Psoas muscle (tissue), 8 donors: ENCODE data around the gene KRT14. TPM values are rescaled to one million over a fixed set of nuclear protein-coding genes. Genes with fewer than 3 reads are reported as not detected.

Experiments
- ATAC-seq, 4 donors: fragments of 200-7000 bp; cut with Tn5 transposase; one replicate each; pipeline ENCODE4 v1.9.1; 2020; ENCODE audit warnings: moderate library complexity in 3 of 4, mild to moderate bottlenecking in 2 of 4
- DNase-seq, 2 donors: peaks; one replicate each; pipeline ENCODE4 v3.0.0-alpha.2; 2020
- H3K27ac ChIP-seq: fragments of 200-600 bp; one replicate; pipeline ENCODE4 v1.8.0; 2022
- H3K27me3 ChIP-seq, 3 donors: fragments of 200-600 bp in 1 of 3; one replicate each; pipeline versions ENCODE4 v1.6.1 to v1.8.0; 2013 to 2022; ENCODE audit warnings: low read length in 2 of 3, mild to moderate bottlenecking in 2 of 3, moderate library complexity in 1 of 3; ENCODE audit not compliant: insufficient read depth in 3 of 3
- H3K36me3 ChIP-seq, 2 donors: fragments of 200-600 bp in 1 of 2; one replicate each; pipeline versions ENCODE4 v1.6.1 to v1.8.0; 2013 to 2022; ENCODE audit warnings: low read depth in 1 of 2, mild to moderate bottlenecking in 1 of 2, moderate library complexity in 1 of 2; ENCODE audit not compliant: insufficient read depth in 1 of 2
- H3K4me1 ChIP-seq: fragments of 200-600 bp; one replicate; pipeline ENCODE4 v1.8.0; 2022
- H3K4me3 ChIP-seq: fragments of 200-600 bp; one replicate; pipeline ENCODE4 v1.8.0; 2022; ENCODE audit warnings: mild to moderate bottlenecking
- H3K9me3 ChIP-seq: fragments of 200-600 bp; one replicate; pipeline ENCODE4 v1.8.0; 2022
- CTCF ChIP-seq: fragments of 200-600 bp; IDR thresholded peaks from one replicate; pipeline ENCODE4 v1.8.0; 2022; ENCODE audit warnings: antibody characterized with exemption
- WGBS, 3 donors: extraction: QIAGEN DNeasy Blood & Tissue Kit; methylation state at CpG; one replicate each; pipeline versions ENCODE4 v1.1.6 to v1.1.7; 2013; 5-methylcytosine and 5-hydroxymethylcytosine counted together
- intact Hi-C, 2 donors: fragments of 100-400 bp; cut with DNase I; formaldehyde crosslinking; loops; one replicate each; pipeline versions ENCODE4 v1.11.0 to v1.14.2; 2022
- polyA plus RNA-seq, 3 donors: library from polyadenylated mRNA; stranded (reverse); fragments of 200-250 nt; gene quantifications; one replicate each; pipeline ENCODE4 v1.2.3, GENCODE V29; 2013
- total RNA-seq, 4 donors: library from RNA; stranded (reverse); fragmentation: NEBNext Ultra II Directional in 2 of 4; extraction: Animal tissue kit (Norgen Biotek cat#: 25700) in 2 of 4; gene quantifications; one replicate each; pipeline versions ENCODE4 v1.2.1 to v1.2.4, GENCODE V29; 2021 to 2023
- donor health status: healthy with polysubstance abuse.
- donor health status: DM: no; HTN: no; CAD: no; lungs with moderate emphysema.
- donor health status: Bipolar disorder and iron deficiency.
- donor health status: healthy.
- donor health status: DM: yes; HTN: yes; CAD: no.
- donor health status: DM: no; HTN: no; CAD: no.
- donor health status: DM: no; HTN: no; CAD: no.
- donor health status: DM: yes; HTN: yes; CAD: no.

Gene KRT14
- total and polyA plus RNA-seq, 7 donors: 0.03 to 0.54 (median 0.17) TPM; not detected in 2

- intact Hi-C loops: no loop called here
- no peak for ATAC-seq
Observed at GRCh38 chr17:41581366-41582060, 5.2 kb downstream of the KRT14 start.

GRCh38 chr17:41580687-41581365 is 5.9 kb downstream of the KRT14 start:
- DNase-seq (no peak), ATAC-seq (no peak)
- Histone ChIP-seq H3K4me1 (no peaks in the 10 kb centered on the region), H3K36me3 (no peaks in the 10 kb centered on the region), H3K27ac (no peak overlapping the region), H3K9me3 (no peaks in the 10 kb centered on the region), H3K4me3 (no peak overlapping the region), H3K27me3 (peaks cover 0 to 21% (median 0%) of the 10 kb centered on the region in 3 donors)
- 29 to 55% (median 41%) methylated on average over 1 of the region's 1 CpG for WGBS, 3 donors
- intact Hi-C loops: no loop called here
- TF ChIP-seq CTCF: no peak

More at GRCh38 chr17:41581366-41582060, 5.2 kb downstream of the KRT14 start:
- TF ChIP-seq CTCF: no peak
- no peaks in the 10 kb centered on the region for H3K36me3 ChIP-seq
- H3K4me3 ChIP-seq: no peak overlapping the region
- WGBS, 3 donors: 76 to 83% (median 77%) methylated on average over 4 of the region's 4 CpGs
- no peak for DNase-seq
- H3K9me3 ChIP-seq: no peaks in the 10 kb centered on the region
- no peak overlapping the region for H3K27ac ChIP-seq
- H3K4me1 ChIP-seq: no peaks in the 10 kb centered on the region
- H3K27me3 ChIP-seq: peaks cover 0 to 21% (median 0%) of the 10 kb centered on the region in 3 donors

- H3K36me3 ChIP-seq: no peaks in the 10 kb centered on the region
- H3K27me3 ChIP-seq: peaks cover 0 to 21% (median 0%) of the 10 kb centered on the region in 3 donors
- no peak overlapping the region for H3K27ac ChIP-seq
- H3K4me3 ChIP-seq: no peak overlapping the region
- no peaks in the 10 kb centered on the region for H3K9me3 ChIP-seq
- DNase-seq (no peak), ATAC-seq (no peak)
- TF ChIP-seq CTCF: no peak
- 77 to 82% (median 81%) methylated on average over 2 of the region's 2 CpGs for WGBS, 3 donors
- H3K4me1 ChIP-seq: no peaks in the 10 kb centered on the region
- intact Hi-C loops: no loop called here
Observed at GRCh38 chr17:41580244-41580575, 6.5 kb downstream of the KRT14 start.

GRCh38 chr17:41579484-41580243 is 7.0 kb downstream of the KRT14 start:
- intact Hi-C loops: no loop called here
- peaks cover 0 to 21% (median 0%) of the 10 kb centered on the region in 3 donors for H3K27me3 ChIP-seq
- WGBS, 3 donors: 39 to 45% (median 40%) methylated on average over 18 of the region's 18 CpGs
- no peak overlapping the region for H3K27ac ChIP-seq
- no peaks in the 10 kb centered on the region for H3K36me3 ChIP-seq
- peak; percentile 47 for TF ChIP-seq CTCF
- no peaks in the 10 kb centered on the region for H3K4me1 ChIP-seq
- H3K4me3 ChIP-seq: no peak overlapping the region
- no peaks in the 10 kb centered on the region for H3K9me3 ChIP-seq
- DNase-seq: peak; percentile 60 to 63
- peak in 3 of 4 donors; percentile 60 to 77 (median 70) for ATAC-seq
